Effector CD4-positive, alpha-beta T cell (primary cell): ENCODE measurements around the gene KMT2A.
"Not testable (repeated sequence)": the region's sequence is repeated elsewhere in the genome, so short reads cannot be mapped to it uniquely, and the experiment has no call there.

Experiments
- DNase-seq: peaks from one replicate; pipeline ENCODE4 v3.0.0-alpha.2; 2020

KMT2A gene

DNA sequence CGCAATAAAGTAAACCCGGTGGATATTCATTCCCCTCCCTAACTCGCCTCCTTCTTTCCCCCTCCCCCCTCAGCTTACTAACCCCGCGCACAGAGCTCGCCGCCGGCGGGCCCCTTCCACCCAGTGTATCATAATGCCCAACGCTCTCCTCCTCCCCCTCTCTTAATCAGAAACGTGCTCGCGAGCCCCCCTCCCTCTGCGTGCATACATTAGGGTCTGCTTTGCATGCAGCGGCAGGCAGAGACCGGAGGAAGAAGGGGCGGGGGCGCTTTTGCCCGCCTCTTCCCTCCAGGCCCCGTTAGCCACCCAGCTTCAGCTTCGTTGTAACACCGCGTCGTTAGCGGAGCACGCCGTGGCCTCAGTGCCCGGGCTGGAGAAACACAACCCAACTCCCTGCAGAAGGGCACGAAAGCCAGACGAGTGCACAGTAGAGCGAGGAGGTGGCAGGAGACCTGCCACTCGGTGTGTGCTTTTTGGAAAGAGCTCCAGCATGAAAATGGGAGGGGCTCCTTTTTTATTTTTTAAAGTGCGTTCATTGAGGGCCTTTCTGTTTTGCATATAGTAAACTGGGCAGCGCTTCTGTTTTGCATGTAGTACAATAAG lies 901 bp upstream of the KMT2A start:
- peak; percentile 63 for DNase-seq

DNA sequence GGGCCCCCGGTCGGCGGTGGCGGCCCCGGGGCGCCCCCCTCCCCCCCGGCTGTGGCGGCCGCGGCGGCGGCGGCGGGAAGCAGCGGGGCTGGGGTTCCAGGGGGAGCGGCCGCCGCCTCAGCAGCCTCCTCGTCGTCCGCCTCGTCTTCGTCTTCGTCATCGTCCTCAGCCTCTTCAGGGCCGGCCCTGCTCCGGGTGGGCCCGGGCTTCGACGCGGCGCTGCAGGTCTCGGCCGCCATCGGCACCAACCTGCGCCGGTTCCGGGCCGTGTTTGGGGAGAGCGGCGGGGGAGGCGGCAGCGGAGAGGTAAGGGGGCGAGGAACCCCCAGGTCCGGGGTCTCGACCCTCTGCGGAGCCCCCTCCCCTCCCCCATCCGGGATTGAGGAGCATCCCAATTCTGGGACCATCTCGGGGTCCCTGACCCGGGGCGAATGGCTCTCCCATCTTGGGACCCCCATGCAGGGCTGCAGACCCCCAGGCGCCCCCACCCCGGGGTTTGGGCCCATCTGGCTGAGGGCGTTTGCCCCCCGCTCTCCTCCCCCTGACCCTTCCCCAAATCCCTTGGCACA lies 431 bp downstream of the KMT2A start:
- DNase-seq, result peak; percentile 58

GRCh38 chr11:118437208-118438125 lies 1.2 kb downstream of the KMT2A start:
- DNase-seq, result peak; percentile 32

DNA sequence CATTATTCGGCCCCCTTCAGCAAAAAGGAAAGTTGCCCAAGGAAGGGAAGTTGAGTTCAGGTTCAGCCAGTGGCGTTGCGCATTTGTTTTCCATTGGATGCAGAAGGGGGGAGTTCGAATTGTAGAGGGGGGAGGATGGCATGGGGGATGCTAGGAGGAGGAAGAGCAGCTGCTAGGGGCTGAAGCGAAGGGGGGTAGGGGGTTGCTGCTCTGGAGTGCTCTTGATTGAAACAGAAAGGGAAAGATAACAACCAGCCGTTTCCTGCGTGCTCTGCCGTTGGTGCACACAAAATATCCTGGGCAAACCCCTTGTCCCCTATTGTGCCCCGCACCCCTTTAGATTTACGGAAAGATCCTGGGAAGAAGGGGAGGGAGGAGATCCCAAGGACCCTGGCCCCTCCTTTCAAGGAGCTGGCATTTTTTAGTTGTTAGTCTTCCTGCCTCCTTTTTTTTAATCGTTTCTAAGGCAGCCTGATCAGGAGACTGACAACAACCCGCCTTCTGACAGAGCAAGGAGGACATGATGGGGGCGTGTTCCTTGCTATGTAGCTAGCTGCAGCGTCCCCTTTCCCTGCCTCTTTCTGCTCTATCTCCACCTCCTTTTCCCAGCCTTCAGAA lies 2.1 kb downstream of the KMT2A start:
- DNase-seq, result peak; percentile 41

DNA sequence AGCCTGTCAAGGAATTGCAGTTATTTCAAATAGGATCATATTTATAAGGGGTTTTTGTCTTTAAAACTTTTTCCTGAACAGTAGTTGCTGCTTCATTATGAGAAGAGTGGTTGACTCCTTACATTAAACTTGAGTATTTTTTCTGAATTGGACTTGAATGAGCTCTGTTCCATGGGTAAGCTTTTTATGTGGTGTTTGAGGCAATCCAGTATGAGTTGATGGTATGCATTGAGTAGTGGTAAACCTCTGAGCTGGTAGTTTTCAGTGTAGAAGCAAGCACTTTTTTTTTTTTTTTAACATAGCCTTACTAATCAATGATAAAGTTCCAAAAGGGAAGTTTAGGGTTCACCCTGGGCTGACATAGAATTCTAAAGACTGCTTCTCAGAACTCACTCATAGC lies 3.4 kb downstream of the KMT2A start:
- DNase-seq, result no peak

DNA sequence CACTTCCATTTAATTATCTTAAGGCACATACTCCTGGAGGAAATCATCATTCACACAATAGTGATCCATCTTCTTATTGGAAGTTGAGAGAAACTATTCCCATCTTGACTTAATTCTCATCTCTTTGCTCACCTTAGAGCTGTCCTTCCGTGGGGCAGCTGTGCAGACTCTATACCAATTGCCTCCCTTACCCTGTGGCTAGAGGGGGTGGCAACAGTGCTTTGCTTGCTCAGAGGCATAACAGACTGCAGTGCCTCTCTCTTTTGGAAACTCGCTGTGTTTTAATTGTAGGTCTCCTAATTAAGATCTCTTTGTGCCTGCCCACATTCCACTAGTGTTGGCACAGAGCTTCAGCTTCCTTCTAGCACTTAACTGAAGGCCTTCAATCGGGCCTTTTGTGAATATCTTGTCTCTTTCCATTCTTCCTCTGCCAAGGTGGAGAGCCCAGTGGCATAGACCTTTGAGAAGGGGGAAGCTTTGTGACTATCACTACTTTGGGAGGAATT lies 5.5 kb downstream of the KMT2A start:
- no peak for DNase-seq

GRCh38 chr11:118442301-118442700 lies 6.0 kb downstream of the KMT2A start:
- DNase-seq, result no peak

DNA sequence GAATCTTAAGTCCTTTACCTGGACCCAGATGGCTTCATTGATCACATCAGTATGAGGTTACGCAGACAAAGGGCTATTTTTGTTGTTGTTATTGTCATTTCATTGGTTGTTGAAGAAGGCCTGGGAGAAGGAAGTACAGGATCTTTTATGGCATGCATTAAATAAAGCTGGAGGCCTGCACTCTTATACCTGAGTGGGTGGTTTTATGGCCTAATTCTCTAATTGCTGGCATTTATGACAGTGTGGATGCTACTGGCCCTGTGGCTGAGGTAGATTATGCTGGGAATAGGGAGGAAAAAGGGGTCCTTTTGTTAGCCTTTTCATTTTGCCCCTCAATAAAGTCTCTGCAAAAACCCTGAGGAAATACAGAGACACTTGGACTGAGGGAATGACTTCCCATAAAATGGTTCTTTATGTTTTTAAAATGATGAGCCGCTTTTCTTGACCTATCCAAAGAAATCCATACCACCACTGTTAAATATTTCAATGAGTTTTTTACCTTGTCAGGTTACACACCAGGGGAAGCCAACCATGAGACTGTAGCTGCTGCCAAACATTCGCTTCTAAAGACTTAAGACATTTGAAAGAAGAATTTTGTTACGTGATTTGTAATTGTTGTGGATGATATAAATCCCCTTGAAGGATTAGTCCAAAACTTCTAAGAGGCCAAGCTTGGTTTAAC lies 6.8 kb downstream of the KMT2A start:
- DNase-seq, result no peak

DNA sequence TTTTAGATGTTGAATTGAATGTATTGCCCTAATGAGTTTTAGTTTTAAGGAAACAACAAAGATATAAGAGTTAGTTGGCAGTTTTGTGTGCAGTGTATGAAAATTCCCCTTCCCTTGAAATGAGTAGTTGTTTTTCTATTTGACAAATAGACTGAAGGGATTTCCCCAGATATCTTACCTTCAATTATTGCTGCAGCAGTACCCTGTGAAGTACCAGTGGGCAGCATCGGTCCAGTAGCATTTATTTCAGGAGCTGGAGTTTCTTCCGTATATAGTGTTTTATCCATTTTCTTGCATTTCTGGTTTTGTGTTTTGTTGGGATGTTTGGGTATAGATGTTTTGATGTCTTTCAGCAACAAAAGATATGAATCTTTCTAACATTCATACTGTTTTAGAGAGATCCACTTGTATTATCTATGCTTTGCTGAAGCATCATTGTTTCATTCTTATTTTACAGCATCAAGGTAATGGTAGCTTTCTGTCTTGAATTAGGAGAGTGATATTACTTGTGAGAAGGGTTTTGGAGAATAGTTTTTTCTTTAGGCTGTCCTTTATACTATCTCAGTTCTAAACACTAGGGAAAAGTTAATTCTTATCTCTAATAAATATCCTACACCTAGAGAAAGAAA lies 7.4 kb downstream of the KMT2A start:
- no peak for DNase-seq

DNA sequence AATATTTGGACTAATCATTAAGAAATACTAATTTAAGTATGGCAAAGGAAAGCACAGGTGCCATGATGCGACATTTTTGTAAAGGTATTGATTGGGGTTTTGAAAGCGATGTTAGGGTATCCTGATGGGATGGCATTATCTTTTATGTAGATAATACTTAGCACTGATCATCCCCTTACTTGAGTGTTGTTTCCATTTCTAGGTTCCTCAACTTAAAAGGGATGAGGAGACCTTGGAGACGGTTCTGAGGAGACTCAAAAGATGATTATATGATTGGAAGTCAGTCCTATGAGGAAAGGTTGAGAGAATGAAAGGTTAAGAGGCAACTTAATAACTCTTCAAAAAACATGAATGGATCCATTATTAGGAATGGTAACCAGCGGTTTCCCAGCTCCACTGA lies 11.1 kb downstream of the KMT2A start:
- no peak for DNase-seq

GRCh38 chr11:118448294-118448693 lies 12.0 kb downstream of the KMT2A start:
- no peak for DNase-seq

GRCh38 chr11:118449316-118449918 lies 13.1 kb downstream of the KMT2A start:
- no peak for DNase-seq

- no peak for DNase-seq
These were observed 14.2 kb downstream of the KMT2A start for GRCh38 chr11:118450451-118450850.

- no peak for DNase-seq
These were observed 25.9 kb downstream of the KMT2A start for GRCh38 chr11:118462178-118462577.

DNA sequence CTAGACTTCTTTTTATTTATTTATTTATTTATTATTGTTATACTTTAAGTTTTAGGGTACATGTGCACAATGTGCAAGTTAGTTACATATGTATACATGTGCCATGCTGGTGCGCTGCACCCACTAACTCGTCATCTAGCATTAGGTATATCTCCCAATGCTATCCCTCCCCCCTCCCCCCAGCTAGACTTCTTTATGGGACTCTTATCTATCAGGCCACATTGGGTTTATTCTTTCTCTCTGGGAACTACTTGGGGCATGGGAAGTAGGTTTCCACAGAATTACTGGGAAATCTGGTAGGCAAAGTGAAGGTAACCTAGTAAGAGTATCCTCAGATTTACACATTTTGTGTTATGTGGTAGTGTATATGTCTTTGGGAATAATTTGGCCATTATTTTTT lies 32.7 kb downstream of the KMT2A start:
- not testable (repeated sequence) for DNase-seq

DNA sequence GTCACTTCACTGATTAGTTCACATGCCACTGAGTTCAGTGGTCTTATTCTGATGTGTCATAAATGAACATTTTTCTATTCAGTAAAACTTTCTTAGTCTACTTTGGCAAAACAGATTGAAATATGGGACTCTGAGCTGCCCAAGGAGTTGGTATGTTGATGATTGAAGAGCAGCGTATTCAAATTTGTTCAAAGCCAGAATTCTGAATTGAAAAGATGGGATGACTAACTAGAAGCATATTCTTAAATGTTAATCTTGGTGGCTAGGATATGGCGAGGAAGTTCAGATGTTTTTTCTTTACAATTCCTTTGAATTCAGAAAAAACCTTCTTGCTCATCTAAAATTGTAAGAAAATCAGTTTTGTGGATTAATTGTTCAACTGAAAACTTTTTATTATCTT lies 34.7 kb downstream of the KMT2A start:
- no peak for DNase-seq

DNA sequence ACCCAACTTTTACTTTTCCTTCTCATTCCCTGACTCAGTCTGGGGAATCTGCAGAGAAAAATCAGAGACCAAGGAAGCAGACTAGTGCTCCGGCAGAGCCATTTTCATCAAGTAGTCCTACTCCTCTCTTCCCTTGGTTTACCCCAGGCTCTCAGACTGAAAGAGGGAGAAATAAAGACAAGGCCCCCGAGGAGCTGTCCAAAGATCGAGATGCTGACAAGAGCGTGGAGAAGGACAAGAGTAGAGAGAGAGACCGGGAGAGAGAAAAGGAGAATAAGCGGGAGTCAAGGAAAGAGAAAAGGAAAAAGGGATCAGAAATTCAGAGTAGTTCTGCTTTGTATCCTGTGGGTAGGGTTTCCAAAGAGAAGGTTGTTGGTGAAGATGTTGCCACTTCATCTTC lies 37.2 kb downstream of the KMT2A start:
- no peak for DNase-seq

GRCh38 chr11:118476676-118477075 lies 40.4 kb downstream of the KMT2A start:
- DNase-seq, result no peak

GRCh38 chr11:118481238-118481637 lies 44.9 kb downstream of the KMT2A start:
- not testable (repeated sequence) for DNase-seq

- DNase-seq, result no peak
These were observed 48.1 kb downstream of the KMT2A start for GRCh38 chr11:118484405-118484804.

DNA sequence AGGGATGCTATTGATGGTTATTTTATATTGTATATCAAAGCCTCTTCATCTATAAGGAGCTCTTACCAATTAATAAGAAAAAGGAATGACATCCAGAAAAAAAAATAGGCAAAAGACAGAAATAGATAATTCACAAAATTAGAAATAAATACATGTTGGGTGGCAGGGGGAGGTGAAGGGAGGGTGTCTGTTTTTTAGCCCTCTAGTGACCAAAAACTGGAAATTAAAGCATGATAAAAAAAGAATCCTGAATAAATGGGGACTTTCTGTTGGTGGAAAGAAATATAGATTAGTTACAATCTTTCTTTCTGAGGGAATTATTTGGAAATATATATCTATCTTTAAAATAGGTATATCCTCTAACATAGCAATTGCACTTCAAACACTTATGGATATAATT lies 49.0 kb downstream of the KMT2A start:
- DNase-seq, result no peak
